Activated CD4-positive, alpha-beta T cell treated with anti-CD3 and anti-CD28 coated beads for 48 hours (primary cell): ENCODE measurements around the gene CD226.

Experiments used
- DNase-seq: peaks from one replicate; pipeline ENCODE4 v3.0.0-alpha.2; 2020

CD226 gene

DNA sequence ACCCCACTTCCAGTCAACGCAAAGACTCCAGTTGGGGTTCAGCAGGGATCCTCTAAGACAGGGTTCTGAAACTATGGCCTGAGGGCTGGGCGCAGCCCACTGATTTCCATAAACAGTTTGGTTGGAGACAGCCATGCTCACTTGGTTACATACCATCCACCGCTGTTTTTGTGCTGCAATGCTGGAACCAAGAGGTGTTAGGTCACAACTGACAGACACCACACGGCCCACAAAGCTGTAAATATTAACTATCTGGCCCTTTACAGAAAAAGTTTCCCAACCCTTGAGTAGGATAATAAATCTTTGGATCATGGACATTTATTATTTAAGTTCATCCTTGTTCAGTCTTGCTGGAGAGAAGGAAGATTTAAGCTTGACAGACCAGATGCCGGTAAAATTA, 8.4 kb upstream of the CD226 start:
- no peak for DNase-seq

DNA sequence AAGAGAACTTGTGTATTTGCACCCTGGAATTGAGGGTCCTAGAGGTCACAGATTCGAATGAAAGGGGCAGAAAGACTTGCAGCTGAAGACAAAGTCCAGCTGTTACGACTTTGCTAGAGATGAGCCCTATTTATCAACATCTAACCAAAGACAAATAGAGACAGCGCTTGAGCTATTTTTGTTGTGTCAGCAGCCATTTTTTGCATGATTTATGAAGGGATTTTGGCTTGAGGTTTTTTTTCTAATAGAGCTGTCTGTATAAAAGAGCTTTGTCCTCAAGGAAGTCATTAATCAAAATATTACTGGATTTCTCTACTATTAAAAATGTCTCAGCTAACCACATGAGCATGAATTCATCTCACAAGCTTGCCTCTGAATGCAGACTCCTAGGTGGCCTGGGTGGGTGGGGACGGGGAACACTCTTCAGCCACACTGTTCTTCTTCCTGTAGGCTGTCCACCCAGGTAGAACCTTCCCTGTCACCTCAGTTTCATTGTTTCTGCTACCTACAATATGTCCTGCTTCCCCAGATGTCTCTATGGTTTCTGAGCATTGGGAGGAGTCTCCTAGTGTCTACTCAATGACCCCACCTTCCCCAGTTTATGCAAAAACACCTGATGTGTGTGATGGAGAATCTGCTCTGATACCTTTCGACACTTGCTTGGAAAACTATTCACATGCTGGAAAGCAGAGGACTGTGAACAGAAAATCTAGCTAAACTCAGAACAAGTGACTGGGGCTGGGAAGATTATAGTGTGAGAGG, 7.2 kb upstream of the CD226 start:
- no peak for DNase-seq

DNA sequence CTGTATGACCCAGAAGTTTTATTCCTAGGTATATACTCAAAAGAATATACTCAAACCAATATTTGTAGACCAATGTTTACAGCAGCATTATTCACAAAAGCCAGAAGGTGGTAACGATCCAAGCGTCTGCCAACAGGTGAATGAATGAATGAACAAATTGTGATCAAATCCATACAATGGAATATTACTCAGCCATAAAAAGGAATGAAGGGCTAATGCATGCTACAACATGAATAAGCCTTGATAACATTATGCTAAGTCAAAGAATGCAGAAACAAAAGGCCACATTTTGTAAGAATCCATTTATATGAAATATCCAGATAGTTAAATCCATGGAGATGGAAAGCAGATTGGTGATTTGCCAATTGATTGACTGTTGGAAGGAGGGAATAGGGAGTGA, 5.5 kb upstream of the CD226 start:
- DNase-seq: no peak

DNA sequence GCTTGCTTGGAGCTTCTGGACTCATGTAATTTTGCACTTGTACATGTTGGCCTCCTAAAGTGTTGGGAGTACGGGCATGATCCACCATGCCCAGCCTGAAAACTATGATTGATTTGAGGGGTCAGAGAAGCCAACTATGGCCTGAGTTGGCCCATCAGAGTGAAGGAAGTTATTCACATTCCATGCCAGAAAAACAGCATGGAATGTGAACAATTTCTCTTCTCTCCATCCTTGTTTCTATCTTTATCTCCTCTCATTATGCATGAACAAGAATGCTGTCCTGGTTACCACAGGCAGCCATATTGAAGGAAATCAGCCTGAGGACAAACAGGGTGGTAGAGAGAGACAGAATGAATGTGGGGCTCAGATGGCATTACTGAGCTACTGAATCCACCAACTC, 3.5 kb upstream of the CD226 start:
- no peak for DNase-seq

DNA sequence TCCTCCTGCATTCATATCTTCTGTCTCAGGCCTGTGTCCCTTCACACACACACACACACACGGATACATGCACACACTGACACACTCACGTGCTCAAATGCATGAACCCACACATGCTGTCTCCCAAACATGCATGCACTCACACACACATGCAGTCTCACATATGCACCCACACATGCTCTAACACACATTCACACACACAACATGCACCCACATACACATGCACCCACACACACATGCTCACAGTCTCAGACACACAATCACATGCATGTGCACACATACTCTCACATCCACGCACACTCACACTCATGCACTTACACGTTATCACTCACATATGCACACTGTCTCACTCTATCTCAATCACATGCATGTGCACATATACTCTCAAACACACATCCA, 1.9 kb upstream of the CD226 start:
- no peak for DNase-seq

DNA sequence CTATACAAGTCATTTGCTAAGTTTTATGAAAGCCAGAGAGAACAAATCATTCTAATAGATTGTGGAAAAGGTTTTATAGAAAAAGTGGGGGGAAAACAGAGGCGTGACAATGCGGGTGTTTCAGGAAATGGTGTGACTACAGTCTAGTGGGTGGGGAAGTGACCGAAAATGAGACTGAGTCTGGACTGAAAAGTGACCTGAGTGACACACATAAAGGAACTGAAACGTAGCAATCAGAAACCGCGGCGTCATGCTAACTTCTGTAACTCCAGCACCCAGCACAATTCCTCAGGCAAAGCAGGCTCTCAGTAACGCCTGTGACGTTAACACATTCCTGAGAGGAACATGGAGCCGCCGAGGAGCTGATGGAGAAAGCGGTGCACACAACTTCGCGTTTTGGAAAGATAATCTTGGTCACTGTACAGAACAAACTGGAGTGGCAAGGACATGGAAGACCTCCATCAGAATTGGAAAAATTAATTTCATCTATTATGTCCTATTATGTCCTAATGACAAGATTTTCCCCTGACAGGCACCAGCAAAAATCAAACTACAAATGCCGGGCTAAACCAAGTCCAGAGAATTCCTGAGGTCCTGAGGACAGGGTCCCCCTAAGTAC, 1.4 kb upstream of the CD226 start:
- DNase-seq: peak; percentile 79

DNA sequence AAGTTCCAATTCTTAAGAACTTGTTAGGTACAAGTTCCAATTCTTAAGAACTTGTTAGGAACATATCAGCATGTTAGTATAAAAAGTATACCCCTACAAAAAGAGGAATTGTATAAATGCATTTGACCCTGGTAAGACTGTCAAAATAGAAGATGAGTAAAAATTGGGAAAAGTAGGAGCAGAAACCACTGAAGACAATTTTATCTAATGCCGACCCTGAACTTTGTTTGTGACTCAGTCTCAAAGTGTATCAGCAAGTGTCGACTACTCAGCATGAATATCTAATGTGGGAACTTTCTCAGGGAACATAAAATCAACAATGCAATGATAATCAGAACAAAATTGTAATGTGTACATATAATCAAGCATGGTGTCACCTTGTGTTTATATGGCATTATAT, 583 bp upstream of the CD226 start:
- no peak for DNase-seq

DNA sequence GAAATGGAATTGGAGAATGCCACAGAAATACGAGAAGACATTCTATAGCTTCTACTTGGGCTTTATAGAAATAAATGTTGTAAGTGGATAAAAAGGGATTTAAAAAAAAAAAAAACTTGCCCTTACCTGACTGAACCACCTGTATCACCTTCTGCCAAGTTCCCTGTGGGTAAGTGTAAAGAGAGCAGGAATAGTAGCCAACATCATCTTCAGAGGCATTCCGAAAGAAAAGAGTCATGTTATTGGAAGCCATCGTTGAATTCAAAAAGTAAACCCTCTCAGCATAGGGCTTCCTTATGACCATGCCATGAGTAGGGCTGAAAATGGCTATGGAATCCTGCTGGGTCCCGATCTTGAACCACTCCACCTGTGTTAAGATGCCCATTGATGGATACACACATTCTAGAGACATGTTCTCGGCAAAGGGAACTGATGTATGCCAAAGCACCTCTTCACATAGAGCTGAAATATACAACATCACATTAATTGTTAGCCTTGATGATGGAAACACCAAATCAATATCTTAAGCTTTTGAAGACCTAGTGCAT, 991 bp downstream of the CD226 start:
- DNase-seq: no peak

DNA sequence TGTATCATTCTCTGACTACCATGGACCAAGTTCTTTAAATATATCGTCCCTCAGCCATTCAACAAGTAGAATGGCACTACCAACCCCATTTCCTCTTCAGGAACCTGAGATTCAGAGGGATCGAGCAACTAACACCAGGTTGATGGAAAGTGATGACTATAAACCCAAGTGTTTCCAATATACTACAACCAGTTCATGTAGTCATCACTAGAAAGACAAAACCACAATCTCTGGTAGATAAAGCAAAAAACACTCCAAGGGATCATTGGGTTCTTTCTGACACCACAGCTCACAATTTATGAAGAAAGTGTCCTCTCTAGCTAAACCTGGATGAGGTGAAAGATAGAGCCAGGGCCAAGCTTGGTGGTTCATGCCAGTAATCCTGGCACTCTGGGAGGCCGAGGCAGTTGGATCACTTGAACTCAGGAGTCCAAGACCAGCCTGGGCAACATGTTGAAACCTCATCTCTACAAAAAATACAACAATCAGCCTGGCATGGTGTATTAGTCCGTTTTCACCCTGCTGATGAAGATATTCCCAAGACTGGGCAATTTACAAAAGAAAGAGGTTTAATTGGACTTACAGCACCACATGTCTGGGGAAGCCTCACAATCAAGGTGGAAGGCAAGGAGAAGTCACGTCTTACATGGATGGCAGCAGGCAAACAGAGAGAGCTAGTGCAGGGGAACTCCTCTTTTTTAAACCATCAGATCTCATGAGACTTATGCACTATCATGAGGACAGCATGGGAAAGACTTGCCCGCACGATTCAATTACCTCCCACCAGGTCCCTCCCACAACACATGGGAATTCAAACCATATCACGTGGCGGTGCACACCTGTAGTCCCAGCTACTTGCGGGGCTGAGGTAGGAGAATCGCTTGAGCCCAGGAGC, 2.2 kb downstream of the CD226 start:
- DNase-seq: no peak

DNA sequence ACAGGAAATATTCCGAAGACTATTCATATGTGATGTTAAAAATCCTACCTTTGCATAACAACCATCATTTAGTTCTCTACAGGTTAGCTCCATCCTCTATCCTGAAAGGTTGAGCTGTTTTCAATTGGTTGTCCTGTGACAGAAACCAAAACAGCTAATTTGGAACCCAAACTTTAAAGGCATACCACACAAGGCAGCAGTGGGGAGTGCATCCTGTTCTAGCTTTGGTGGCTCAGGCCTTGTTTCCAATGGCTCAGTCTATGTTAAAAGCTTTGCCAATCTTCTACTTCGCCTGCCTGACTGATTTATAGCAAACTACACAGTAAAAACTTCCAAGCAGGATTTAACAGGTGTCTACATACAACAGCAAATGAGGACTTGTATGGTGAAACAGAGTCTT, 3.2 kb downstream of the CD226 start:
- DNase-seq: no peak

DNA sequence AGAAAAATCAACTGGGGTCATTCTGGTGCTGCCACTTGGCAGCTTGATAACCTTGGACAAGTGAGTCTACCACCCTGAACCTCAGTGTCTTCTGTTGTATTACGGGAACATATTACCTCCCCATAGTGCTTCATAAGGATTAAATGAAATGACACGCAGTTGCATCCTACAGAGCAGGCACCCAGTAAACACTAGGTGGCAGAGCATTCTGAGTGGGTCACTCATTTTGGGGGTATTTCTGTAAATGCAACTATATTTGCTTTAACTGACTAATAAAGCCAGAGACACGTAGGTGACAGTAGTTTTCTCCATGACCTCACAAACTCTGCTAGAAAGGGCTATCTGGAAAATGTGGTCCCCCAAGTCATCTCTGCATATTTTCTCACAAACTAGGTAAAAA, 4.7 kb downstream of the CD226 start:
- DNase-seq: no peak

DNA sequence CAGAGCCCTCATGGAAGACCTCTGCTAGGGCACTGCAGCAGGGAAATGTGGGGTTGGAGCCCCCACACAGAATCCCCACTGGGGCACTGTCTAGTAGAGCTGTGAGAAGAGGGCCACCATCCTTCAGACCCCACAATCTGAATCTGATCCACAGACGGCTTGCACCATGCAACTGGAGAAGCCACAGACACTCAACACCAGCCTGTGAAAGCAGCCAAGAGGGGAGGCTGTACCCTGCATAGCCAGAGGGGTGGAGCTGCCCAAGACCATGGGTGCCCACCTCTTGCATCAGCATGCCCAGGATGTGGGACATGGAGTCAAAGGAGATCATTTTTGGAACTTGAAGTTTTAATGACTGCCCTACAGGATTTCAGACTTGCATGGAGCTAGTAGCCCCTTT, 6.5 kb downstream of the CD226 start:
- DNase-seq: no peak

DNA sequence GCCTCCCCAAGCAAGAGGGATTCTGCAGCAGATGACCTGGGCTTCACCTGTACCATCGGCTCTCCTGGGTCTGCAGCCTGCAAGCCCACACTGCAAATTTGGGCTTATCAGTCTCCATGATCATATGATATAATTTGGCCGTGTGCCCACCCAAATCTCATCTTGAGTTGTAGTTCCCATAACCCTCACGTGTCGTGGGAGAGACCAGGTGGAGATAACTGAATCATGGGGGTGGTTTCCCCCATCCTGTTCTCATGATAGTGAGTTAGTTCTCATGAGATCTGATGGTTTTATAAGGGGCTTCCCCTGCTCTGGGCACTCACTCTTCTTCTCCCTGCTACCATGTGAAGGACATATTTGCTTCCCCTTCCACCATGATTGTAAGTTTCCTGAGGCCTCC, 7.9 kb downstream of the CD226 start:
- peak; percentile 54 for DNase-seq

DNA sequence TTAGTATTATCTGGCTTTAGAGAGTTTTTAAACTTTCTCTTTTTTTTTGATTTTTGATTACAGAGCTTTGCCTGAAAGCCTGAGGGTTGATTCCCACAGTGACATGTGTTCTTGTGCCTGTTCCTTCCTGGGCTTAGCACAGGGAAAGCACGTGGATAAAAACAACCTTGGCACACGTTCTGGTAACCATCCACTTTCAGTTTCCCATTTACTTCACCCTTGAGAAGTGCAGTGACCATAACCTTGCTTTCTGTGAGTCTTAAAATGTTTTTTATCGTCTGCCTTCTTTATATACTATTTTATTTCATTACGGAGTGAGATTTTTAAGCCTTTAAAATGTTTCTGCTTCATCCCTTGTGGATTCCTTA, 11.5 kb downstream of the CD226 start:
- DNase-seq: no peak

DNA sequence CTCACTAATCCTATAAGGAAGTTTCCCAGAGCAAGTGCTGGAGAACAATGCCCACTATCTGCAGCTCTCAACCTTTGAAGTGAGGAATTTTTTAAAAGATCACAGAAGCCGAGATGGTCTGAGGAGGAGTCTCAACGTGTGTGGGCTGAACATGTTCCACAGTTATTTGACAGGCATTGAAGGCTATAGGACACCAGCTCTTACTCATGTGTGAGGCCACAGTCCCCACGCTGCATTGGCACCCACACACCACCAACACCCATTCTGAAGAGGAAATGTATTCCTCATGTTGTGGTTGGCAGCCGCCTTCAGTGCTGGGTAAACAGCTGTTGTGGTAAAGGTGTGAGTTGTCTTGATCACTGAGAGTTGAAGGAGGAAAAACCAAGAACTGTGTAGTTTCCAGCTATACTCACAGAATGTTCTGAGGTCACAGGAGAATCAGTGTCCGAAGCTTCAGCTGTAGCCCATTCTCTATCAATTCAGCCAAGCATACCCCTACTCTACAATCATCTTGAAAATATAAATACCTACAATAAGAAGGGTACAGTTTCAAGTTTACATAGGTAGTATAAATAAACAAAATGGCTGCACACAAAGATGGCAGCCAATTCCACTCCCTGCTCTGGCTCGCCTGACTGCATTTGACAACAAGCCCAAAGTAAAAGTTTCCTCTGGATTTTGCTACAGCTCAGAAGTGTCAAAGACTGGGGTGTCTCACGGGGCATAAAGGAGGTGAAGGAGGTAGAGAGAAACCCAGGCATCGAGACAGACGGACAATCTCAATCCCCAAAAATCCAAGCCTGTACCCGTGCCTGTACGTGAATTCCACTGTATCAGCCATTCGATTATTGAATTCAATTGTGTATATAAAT, 12.1 kb downstream of the CD226 start:
- DNase-seq: peak; percentile 89

DNA sequence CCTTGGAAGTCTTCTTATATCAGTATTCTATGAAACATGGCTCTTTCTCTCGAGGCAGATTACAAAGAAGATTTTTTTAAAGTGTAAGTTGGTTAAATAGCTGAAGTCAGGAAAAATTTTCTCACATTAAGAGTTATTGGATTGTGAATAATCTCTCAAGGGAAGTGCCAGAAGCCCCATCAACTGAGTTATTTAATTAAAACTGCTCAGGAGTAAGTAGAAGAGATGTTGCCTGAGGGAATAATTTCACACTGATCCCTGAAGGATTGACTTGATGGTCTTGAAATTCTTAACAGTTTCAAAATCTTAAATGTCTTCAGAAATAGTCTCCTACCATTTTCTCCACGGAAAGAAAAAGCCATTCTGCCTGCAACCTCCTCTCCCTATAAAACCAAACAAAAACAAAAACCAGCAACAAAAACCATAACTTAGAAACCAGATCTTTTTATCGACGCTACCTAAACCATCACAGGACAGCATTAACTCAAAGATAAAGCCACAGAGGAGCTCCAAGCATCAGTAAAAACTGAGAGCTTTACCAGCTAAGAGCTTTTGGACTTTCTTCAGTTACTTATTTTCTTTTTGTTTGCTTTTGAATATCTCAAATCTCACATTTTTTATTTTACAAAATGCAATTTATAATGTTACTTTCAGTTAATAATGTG, 12.9 kb downstream of the CD226 start:
- no peak for DNase-seq

DNA sequence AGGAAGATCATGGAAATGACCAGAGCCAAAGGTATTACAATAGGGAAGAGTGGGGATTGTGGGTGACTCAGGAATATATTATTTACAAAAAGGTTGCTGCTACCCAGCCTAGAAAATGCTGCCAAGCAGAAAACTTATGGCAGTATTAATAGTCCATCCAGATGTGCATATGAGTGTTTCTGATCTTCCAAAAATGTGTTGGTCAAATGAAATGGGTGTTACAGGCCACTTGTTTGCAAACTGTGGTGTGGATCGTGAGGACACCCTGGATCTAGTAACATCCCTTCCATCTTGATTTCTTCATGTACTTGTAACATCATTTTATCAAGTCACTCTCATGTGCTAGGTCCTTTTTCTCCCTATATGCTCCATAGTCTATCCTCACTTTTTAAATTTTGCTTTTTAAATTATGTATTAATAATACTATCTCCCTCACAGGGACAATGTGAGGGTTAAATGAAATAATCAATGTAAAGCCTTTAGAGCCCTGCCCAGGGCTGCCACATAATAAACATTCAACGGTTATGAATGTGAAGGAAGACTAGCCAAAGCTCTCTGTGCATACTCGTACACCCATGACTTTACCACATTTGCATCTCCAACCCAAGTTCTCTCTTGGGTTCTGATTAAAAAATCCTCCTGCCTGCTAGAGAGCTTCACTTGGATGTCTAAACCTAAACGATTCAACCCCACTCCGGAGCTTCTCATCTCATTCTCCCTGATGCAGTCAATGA, 18.5 kb downstream of the CD226 start:
- DNase-seq: no peak

DNA sequence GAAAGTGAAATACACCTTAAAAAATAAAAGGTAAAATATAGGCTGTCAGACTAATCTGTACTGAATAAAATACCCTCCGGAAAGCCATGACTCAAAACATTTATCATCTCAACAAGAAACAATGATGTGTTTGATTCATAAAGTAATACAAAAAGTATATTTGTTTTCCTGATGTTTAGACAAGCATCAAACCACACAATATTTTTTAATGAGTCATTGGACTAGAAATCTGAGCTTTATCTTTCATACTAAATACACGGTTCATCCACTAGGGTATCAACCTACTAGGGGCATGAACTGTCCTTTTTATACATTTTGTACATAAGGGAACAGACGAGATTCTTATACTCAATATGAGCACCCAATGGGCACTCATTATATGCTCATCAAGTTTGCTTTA, 31.3 kb downstream of the CD226 start:
- no peak for DNase-seq

DNA sequence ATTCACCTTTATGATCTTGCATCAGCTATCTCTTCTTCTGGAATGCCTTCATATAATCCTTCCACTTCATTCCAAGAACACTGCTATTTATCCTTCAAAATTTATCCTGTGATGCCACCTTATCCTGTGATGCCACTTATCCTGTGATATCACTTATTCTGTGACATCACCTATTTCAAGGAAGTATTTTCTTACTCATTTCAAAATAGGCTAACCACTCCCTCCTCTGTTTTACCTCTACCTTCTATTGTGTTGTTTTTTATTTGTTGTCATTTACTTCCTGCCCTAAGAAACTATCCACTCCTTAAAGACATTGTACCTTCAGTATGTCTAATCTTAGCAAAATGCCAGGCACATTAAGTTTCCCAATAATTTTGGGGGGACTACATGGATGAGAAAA, 38.8 kb downstream of the CD226 start:
- no peak for DNase-seq

DNA sequence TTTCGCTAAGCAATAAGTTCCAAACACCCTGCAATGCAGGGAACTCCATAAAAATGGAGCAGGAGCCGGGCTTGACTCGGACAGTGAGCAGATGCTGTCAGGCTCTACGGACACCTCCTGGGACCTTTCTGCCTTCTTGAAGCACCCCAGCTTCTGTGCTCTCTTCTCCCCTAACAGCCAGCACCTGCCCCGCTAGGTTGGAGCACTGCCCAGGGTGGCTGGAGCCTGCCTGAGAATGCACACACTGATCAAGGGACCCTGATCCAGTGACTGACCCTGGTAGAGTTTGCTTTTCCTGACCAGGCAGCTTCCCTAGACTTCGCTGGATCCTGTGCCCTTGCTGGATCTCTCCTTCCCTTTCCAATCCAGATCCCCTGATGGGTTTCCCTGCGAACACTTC, 40.9 kb downstream of the CD226 start:
- no peak for DNase-seq

DNA sequence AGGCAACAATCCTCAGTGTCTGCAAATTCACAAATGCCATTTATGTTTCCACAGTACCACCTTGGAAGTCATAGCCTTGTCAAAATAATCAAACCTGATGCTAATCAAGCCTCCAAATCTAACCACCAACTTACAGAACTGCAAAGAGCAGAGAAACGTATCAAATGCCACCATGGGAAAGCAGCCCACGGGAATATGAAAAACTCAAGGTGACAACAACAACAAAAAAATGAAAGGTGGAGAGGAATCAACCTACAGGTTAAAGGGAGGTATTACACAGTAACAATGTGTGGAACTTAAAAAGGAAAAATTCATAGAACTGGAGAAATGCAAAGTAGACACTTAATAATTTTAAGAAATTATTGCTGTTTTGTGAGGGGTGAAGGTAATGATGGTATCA, 46.7 kb downstream of the CD226 start:
- no peak for DNase-seq
